ENCODE data around the gene SCAF4. TPM values are rescaled to one million over a fixed set of nuclear protein-coding genes. Genes with fewer than 3 reads are reported as not detected.

SCAF4 gene
- polyA plus RNA-seq, 1 of the 3 experiments (the other 2 are of a cell fraction) = 8.5 TPM

GRCh38 chr21:31663584-31664249, 68.2 kb downstream of the SCAF4 start:
- Histone ChIP-seq H3K4me3 (ENCODE audit: low read depth in 2 of 2, low read length in 1 of 2) (no peak overlapping the region), H3K9me3 (no peaks in the 10 kb centered on the region), H3K79me2 (ENCODE audit: insufficient read depth) (peaks cover 75% of the 10 kb centered on the region), H3K4me1 (ENCODE audit: control insufficient read depth in 1 of 2, insufficient read depth in 2 of 2, low read depth in 1 of 2, low read length in 1 of 2) (peaks cover 5 to 9% of the 10 kb centered on the region in 2 experiments; a peak in 3 of 4 replicates), H3K4me2 (0 out of 2 replicates have a peak overlapping the region, but pooled peaks have one; percentile 0), H3F3A (replicated peaks; ENCODE audit: insufficient read depth) (peaks cover 12% of the 10 kb centered on the region), H4K20me1 (ENCODE audit: insufficient read depth) (peaks cover 62% of the 10 kb centered on the region), H3K27me3 (ENCODE audit: insufficient read depth) (no peaks in the 10 kb centered on the region), H3K27ac (ENCODE audit: low read depth in 2 of 2, low read length in 1 of 2) (no peak overlapping the region), H2AFZ (ENCODE audit: low read depth) (no peak overlapping the region), H3K9me2 (no peaks in the 10 kb centered on the region), H3K9ac (no peak overlapping the region), H3K36me3 (replicated peaks in 1 of 2; ENCODE audit: control insufficient read depth in 1 of 2, insufficient read depth in 2 of 2, low read length in 1 of 2) (peaks cover 38 to 43% of the 10 kb centered on the region in 2 experiments)
- WGBS (ENCODE audit: low lambda C conversion rate) = 77% methylated on average over 7 of the region's 7 CpGs
- POLR2A ChIA-PET = no interaction called here
- CTCF ChIA-PET = no interaction called here
- no peak for TF ChIP-seq ELF1 (IDR thresholded peaks at IDR 0.05)
- DNase-seq = no peak

GRCh38 chr21:31660591-31660990, 71.3 kb downstream of the SCAF4 start:
- H3K36me3 ChIP-seq (replicated peaks in 1 of 2; ENCODE audit: control insufficient read depth in 1 of 2, insufficient read depth in 2 of 2, low read length in 1 of 2) = peaks cover 12 to 16% of the 10 kb centered on the region in 2 experiments
- H3K9me2 ChIP-seq = no peaks in the 10 kb centered on the region
- H3K27ac ChIP-seq (ENCODE audit: low read depth in 2 of 2, low read length in 1 of 2) = peak overlapping the region in 1 of 2 experiments; percentile 86; a peak in 1 of 4 replicates
- H3K79me2 ChIP-seq (ENCODE audit: insufficient read depth) = peaks cover 56% of the 10 kb centered on the region
- H4K20me1 ChIP-seq (ENCODE audit: insufficient read depth) = peaks cover 48% of the 10 kb centered on the region
- no peaks in the 10 kb centered on the region for H3K9me3 ChIP-seq
- no peaks in the 10 kb centered on the region for H3F3A ChIP-seq (replicated peaks; ENCODE audit: insufficient read depth)
- TF ChIP-seq NFIC (IDR thresholded peaks at IDR 0.05; ENCODE audit: borderline replicate concordance) = no peak
- TF ChIP-seq MAX (IDR thresholded peaks at IDR 0.05; ENCODE audit: low read depth) = no peak
- no peak for TF ChIP-seq SMC3 (IDR thresholded peaks at IDR 0.05; ENCODE audit: low read depth, low read length)
- TF ChIP-seq RXRA (IDR thresholded peaks at IDR 0.05; ENCODE audit: borderline replicate concordance, low read depth) = no peak
- 28% methylated on average over 8 of the region's 8 CpGs for WGBS (ENCODE audit: low lambda C conversion rate)
- ChIA-PET CTCF (no interaction called here), POLR2A (no interaction called here)
- peak overlapping the region; percentile 77 to 88 for H3K4me3 ChIP-seq (ENCODE audit: low read depth in 2 of 2, low read length in 1 of 2)
- peak overlapping the region; percentile 86 for H3K9ac ChIP-seq
- DNase-seq = no peak
- peaks cover 5 to 9% of the 10 kb centered on the region in 2 experiments; a peak in 3 of 4 replicates for H3K4me1 ChIP-seq (ENCODE audit: control insufficient read depth in 1 of 2, insufficient read depth in 2 of 2, low read depth in 1 of 2, low read length in 1 of 2)
- H3K27me3 ChIP-seq (ENCODE audit: insufficient read depth) = no peaks in the 10 kb centered on the region
- peak overlapping the region; percentile 65 for H3K4me2 ChIP-seq
- H2AFZ ChIP-seq (ENCODE audit: low read depth) = no peak overlapping the region

GRCh38 chr21:31660259-31660565, 71.7 kb downstream of the SCAF4 start:
- DNase-seq = no peak
- TF ChIP-seq RAD21 (IDR thresholded peaks at IDR 0.05; ENCODE audit: low read length) (no peak), SMC3 (IDR thresholded peaks at IDR 0.05; ENCODE audit: low read depth, low read length) (no peak), RFX5 (IDR thresholded peaks at IDR 0.05; ENCODE audit: low read length) (no peak), GATA2 (CRISPR knock-in tag; IDR thresholded peaks at IDR 0.05) (no peak), MEF2A (IDR thresholded peaks at IDR 0.05; ENCODE audit: borderline replicate concordance, low read depth) (no peak), FOSL2 (IDR thresholded peaks at IDR 0.05; ENCODE audit: borderline replicate concordance, low read depth) (no peak)
- CTCF ChIA-PET = no interaction called here
- H3K27me3 ChIP-seq (ENCODE audit: insufficient read depth) = no peaks in the 10 kb centered on the region
- peak overlapping the region; percentile 77 to 88 for H3K4me3 ChIP-seq (ENCODE audit: low read depth in 2 of 2, low read length in 1 of 2)
- H3K9me3 ChIP-seq = no peaks in the 10 kb centered on the region
- POLR2A ChIA-PET = no interaction called here
- H3K4me1 ChIP-seq (ENCODE audit: control insufficient read depth in 1 of 2, insufficient read depth in 2 of 2, low read depth in 1 of 2, low read length in 1 of 2) = peaks cover 2 to 9% of the 10 kb centered on the region in 2 experiments; a peak in 3 of 4 replicates
- H3K27ac ChIP-seq (ENCODE audit: low read depth in 2 of 2, low read length in 1 of 2) = peak overlapping the region; percentile 86 to 95; a peak in 2 of 4 replicates
- H3K79me2 ChIP-seq (ENCODE audit: insufficient read depth) = peaks cover 52% of the 10 kb centered on the region
- 0% methylated on average over 8 of the region's 12 CpGs for WGBS (ENCODE audit: low lambda C conversion rate)
- H3K36me3 ChIP-seq (replicated peaks in 1 of 2; ENCODE audit: control insufficient read depth in 1 of 2, insufficient read depth in 2 of 2, low read length in 1 of 2) = peaks cover 9 to 16% of the 10 kb centered on the region in 2 experiments
- H3F3A ChIP-seq (replicated peaks; ENCODE audit: insufficient read depth) = no peaks in the 10 kb centered on the region
- peaks cover 45% of the 10 kb centered on the region for H4K20me1 ChIP-seq (ENCODE audit: insufficient read depth)
- H3K9ac ChIP-seq = peak overlapping the region; percentile 86
- H3K4me2 ChIP-seq = peak overlapping the region; percentile 65
- no peaks in the 10 kb centered on the region for H3K9me2 ChIP-seq
- no peak overlapping the region for H2AFZ ChIP-seq (ENCODE audit: low read depth)

All from SK-N-SH (cell line).